ENCODE measurements around the gene ABCA7. TPM values are rescaled to one million over a fixed set of nuclear protein-coding genes. Genes with fewer than 3 reads are reported as not detected.

ABCA7 gene
- total and polyA plus RNA-seq, 4 experiments from 2014 or later: 10.7 to 319 (median 162) TPM

GRCh38 chr19:1091544-1092175 lies 51.8 kb downstream of the ABCA7 start:
- H3K4me3 Mint-ChIP-seq: peak overlapping the region in 2 of 8 donors; percentile 21 to 25
- intact Hi-C loops (cut with micrococcal nuclease): loop anchor here (10.0 kb wide), 1 partner anchor 167 kb away; the partner anchor contains the start of gene ARID3A

GRCh38 chr19:1093330-1093729 lies 53.4 kb downstream of the ABCA7 start:
- POLR2A ChIA-PET (ENCODE audit: partially characterized antibody): interaction anchor here (0.7 to 47.8 kb wide), 10 partner anchors 10 to 176 kb away, joined by 3 to 3893 read pairs (median 5); partner anchors contain the start of genes ABCA7, ARHGAP45, CIRBP and CNN2
- CTCF ChIA-PET (ENCODE audit: partially characterized antibody): interaction anchor here (1.0 to 2.3 kb wide), 2 partner anchors 26 to 28 kb away, joined by 3 to 9 read pairs; no protein-coding TSS in a partner anchor
- H3K9me3 Mint-ChIP-seq: no peaks in the 10 kb centered on the region

More at GRCh38 chr19:1091544-1092175, 51.8 kb downstream of the ABCA7 start:
- H3K36me3 Mint-ChIP-seq: peaks cover 4 to 22% of the 10 kb centered on the region in 2 donors
- Histone ChIP-seq H3K36me3 (ENCODE audit: insufficient read depth, low read length) (peaks cover 11% of the 10 kb centered on the region), H3K4me1 (ENCODE audit: insufficient read depth, low read length) (peaks cover 60% of the 10 kb centered on the region), H3K9me3 (ENCODE audit: control insufficient read depth in 1 of 2, low read length in 2 of 2) (no peaks in the 10 kb centered on the region), H3K27ac (ENCODE audit: low read depth, low read length) (no peak overlapping the region), H3K4me3 (ENCODE audit: low read length in 2 of 2) (no peak overlapping the region), H3K27me3 (ENCODE audit: insufficient read depth, low read length) (no peaks in the 10 kb centered on the region)
- POLR2A ChIA-PET (ENCODE audit: partially characterized antibody): interaction anchor here (1.3 to 57.1 kb wide), 4 partner anchors 6 to 101 kb away, joined by 5 to 3893 read pairs (median 2461); partner anchors contain the start of genes ABCA7, ARHGAP45, CNN2 and GPX4
- no peak for DNase-seq
- CTCF ChIA-PET (ENCODE audit: partially characterized antibody): interaction anchor here (17.9 kb wide), 1 partner anchor 25 kb away, joined by 219 read pairs; the partner anchor contains the start of gene ARHGAP45
- no peaks in the 10 kb centered on the region for H3K27me3 Mint-ChIP-seq
- peak overlapping the region in 2 of 7 donors; percentile 35 to 66 for H3K27ac Mint-ChIP-seq
- no peaks in the 10 kb centered on the region for H3K9me3 Mint-ChIP-seq
- peaks cover 25 to 68% (median 47%) of the 10 kb centered on the region in 4 donors for H3K4me1 Mint-ChIP-seq

DNA sequence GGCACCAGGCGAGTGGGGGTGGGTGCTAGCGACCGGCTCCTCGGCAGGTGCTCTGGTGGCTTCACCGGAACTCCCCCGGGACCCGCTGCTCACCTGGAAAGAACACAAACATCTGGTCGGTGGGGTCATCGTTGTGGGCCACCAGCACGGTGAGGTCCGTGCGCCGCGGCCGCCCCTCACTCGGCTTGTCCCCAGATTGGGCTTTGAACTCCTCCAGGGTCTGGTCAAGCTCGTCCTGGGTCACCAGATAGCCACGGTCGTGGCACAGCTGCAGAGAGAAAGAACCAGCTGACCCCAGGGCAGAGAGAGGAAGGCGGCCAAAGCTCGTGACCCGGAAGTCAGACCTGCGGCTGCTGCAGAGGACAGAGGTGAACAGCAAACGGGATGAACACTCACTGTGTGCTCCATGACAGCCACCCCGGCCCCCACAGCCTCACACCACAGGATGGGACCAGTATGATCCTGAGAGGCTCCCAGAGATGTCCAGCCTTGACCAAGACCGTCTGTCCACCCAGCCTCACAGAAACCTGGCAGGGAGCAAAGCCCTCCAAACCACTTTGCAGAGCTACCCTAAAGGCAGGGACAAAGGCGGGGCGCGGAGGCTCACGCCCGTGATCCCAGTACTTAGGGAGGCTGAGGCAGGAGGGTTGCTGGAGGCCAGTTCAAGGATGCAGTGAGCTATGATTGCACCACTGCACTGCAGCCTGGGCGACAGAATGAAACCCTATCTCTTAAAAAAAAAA lies 54.1 kb downstream of the ABCA7 start:
- no peaks in the 10 kb centered on the region for H3K27me3 Mint-ChIP-seq
- CTCF ChIA-PET (ENCODE audit: partially characterized antibody): interaction anchor here (1.7 to 2.3 kb wide), 2 partner anchors 29 to 37 kb away, joined by 4 to 9 read pairs; no protein-coding TSS in a partner anchor
- Histone ChIP-seq H3K27ac (ENCODE audit: low read depth, low read length) (peak overlapping the region; percentile 85), H3K4me3 (ENCODE audit: low read length in 2 of 2) (peak overlapping the region; percentile 54 to 65), H3K9me3 (ENCODE audit: control insufficient read depth in 1 of 2, low read length in 2 of 2) (no peaks in the 10 kb centered on the region), H3K4me1 (ENCODE audit: insufficient read depth, low read length) (peaks cover 43% of the 10 kb centered on the region), H3K36me3 (ENCODE audit: insufficient read depth, low read length) (peaks cover 3% of the 10 kb centered on the region), H3K27me3 (ENCODE audit: insufficient read depth, low read length) (no peaks in the 10 kb centered on the region)
- H3K9me3 Mint-ChIP-seq: no peaks in the 10 kb centered on the region
- H3K4me3 Mint-ChIP-seq: peak overlapping the region; percentile 83 to 96 (median 90)
- intact Hi-C loops (cut with micrococcal nuclease): loop anchor here (2.0 to 10.0 kb wide), 3 partner anchors 17 to 169 kb away; partner anchors contain the start of genes ARHGAP45 and ARID3A
- POLR2A ChIA-PET (ENCODE audit: partially characterized antibody): interaction anchor here (0.7 to 47.8 kb wide), 11 partner anchors 10 to 175 kb away, joined by 3 to 3893 read pairs (median 4); partner anchors contain the start of genes ABCA7, ARHGAP45, CIRBP and CNN2
- DNase-seq: no peak
- peaks cover 0 to 11% of the 10 kb centered on the region in 2 donors for H3K36me3 Mint-ChIP-seq
- peaks cover 19 to 63% (median 42%) of the 10 kb centered on the region in 4 donors for H3K4me1 Mint-ChIP-seq
- H3K27ac Mint-ChIP-seq: peak overlapping the region; percentile 73 to 91 (median 87)

More at GRCh38 chr19:1093330-1093729, 53.4 kb downstream of the ABCA7 start:
- DNase-seq: no peak
- peak overlapping the region in 5 of 7 donors; percentile 6 to 91 (median 80) for H3K27ac Mint-ChIP-seq
- H3K4me3 Mint-ChIP-seq: peak overlapping the region; percentile 12 to 96 (median 90)
- H3K36me3 Mint-ChIP-seq: peaks cover 0 to 14% of the 10 kb centered on the region in 2 donors
- no peaks in the 10 kb centered on the region for H3K27me3 Mint-ChIP-seq
- Histone ChIP-seq H3K4me1 (ENCODE audit: insufficient read depth, low read length) (peaks cover 45% of the 10 kb centered on the region), H3K4me3 (ENCODE audit: low read length in 2 of 2) (no peak overlapping the region), H3K27ac (ENCODE audit: low read depth, low read length) (no peak overlapping the region), H3K27me3 (ENCODE audit: insufficient read depth, low read length) (no peaks in the 10 kb centered on the region), H3K36me3 (ENCODE audit: insufficient read depth, low read length) (peaks cover 7% of the 10 kb centered on the region), H3K9me3 (ENCODE audit: control insufficient read depth in 1 of 2, low read length in 2 of 2) (no peaks in the 10 kb centered on the region)
- peaks cover 20 to 62% (median 42%) of the 10 kb centered on the region in 4 donors for H3K4me1 Mint-ChIP-seq
- intact Hi-C loops (cut with micrococcal nuclease): loop anchor here (10.0 kb wide), 1 partner anchor 169 kb away; the partner anchor contains the start of gene ARID3A

DNA sequence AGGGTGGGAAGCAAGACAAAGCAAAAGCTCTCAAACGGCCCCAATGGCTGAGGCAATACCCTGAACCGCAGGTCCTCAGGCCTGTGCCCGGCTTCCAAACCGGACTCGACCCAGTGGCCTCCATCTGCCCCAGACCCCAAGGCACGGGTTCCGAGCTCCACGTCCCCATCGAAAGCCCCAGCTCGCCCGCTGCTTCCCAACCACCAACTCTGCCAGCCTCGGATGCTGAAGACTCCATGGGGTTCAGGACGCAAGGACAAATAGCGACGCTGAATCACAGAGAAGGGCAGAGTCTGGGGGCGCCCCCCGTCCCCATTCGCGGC lies 54.7 kb downstream of the ABCA7 start:
- Histone ChIP-seq H3K27me3 (ENCODE audit: insufficient read depth, low read length) (no peaks in the 10 kb centered on the region), H3K4me3 (ENCODE audit: low read length in 2 of 2) (peak overlapping the region; percentile 54 to 65), H3K9me3 (ENCODE audit: control insufficient read depth in 1 of 2, low read length in 2 of 2) (no peaks in the 10 kb centered on the region), H3K36me3 (ENCODE audit: insufficient read depth, low read length) (no peaks in the 10 kb centered on the region), H3K4me1 (ENCODE audit: insufficient read depth, low read length) (peaks cover 43% of the 10 kb centered on the region), H3K27ac (ENCODE audit: low read depth, low read length) (peak overlapping the region; percentile 85)
- peak overlapping the region; percentile 83 to 96 (median 90) for H3K4me3 Mint-ChIP-seq
- H3K9me3 Mint-ChIP-seq: no peaks in the 10 kb centered on the region
- H3K27me3 Mint-ChIP-seq: no peaks in the 10 kb centered on the region
- H3K36me3 Mint-ChIP-seq: peaks cover 0 to 11% of the 10 kb centered on the region in 2 donors
- intact Hi-C loops (cut with micrococcal nuclease): loop anchor here (2.0 to 10.0 kb wide), 3 partner anchors 18 to 170 kb away; partner anchors contain the start of genes ARHGAP45 and ARID3A
- ChIA-PET CTCF (ENCODE audit: partially characterized antibody) (interaction anchor here (1.7 to 2.3 kb wide), 2 partner anchors 29 to 38 kb away, joined by 4 to 9 read pairs; no protein-coding TSS in a partner anchor), POLR2A (ENCODE audit: partially characterized antibody) (interaction anchor here (1.1 to 47.8 kb wide), 7 partner anchors 9 to 109 kb away, joined by 3 to 3893 read pairs (median 7); partner anchors contain the start of genes ABCA7, ARHGAP45, CNN2 and GPX4)
- peaks cover 19 to 70% (median 43%) of the 10 kb centered on the region in 4 donors for H3K4me1 Mint-ChIP-seq
- peak overlapping the region; percentile 73 to 91 (median 87) for H3K27ac Mint-ChIP-seq
- no peak for DNase-seq

DNA sequence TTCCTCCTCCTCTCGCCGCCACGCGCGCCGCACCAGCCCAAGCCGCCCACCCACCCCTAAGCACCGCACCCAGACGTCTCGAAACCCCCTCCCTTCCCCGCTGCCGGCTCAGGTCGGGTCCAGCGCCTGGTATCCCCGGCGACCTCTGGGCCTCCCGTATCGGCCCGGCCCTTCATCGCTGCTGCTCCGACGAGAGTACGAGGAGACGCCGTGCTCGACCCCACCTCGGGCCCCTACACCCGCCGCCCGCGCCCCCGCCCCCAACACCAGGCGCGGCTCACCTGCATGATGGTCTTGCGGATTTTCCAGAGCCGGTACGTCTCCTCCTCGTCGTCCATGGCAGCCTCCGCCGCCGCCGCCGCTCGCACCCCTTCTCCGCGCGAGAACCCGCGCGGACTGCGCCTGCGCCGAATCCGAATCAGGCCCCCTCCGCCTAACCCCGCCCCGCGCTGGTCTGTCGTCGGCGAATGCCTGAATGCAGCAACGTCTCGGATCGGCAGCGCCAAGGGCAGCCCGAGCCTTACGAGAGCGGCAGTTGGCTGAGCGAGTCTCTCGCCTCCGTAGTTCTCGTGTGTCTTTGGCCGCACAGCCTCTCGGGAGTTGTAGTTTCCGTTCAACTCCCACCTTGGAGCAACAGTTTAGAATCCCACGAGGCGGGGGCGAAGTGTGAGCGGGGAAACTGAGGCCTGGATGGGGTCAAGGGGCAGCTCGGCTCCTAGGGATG lies 55.2 kb downstream of the ABCA7 start, which contains the start of gene POLR2E:
Gene POLR2E, minus strand, starts transcription at position 398 of the 724 bp plus-strand sequence. Its CDS starts 60 bp downstream, at position 338.
- H3K27ac Mint-ChIP-seq: peak within 1 kb of the TSS; percentile 87 to 97 (median 93)
- no peaks in the 10 kb centered on the region for H3K9me3 Mint-ChIP-seq
- H3K36me3 Mint-ChIP-seq: peaks cover 0 to 11% of the 10 kb centered on the region in 2 donors
- Histone ChIP-seq H3K27me3 (ENCODE audit: insufficient read depth, low read length) (no peaks in the 10 kb centered on the region), H3K27ac (ENCODE audit: low read depth, low read length) (peak within 1 kb of the TSS; percentile 85), H3K4me3 (ENCODE audit: low read length in 2 of 2) (peak within 1 kb of the TSS; percentile 54 to 65), H3K9me3 (ENCODE audit: control insufficient read depth in 1 of 2, low read length in 2 of 2) (no peaks in the 10 kb centered on the region), H3K36me3 (ENCODE audit: insufficient read depth, low read length) (no peaks in the 10 kb centered on the region), H3K4me1 (ENCODE audit: insufficient read depth, low read length) (peaks cover 44% of the 10 kb centered on the region)
- H3K4me3 Mint-ChIP-seq: peak within 1 kb of the TSS; percentile 83 to 96 (median 90)
- peak; percentile 97 to 99 (median 98) for DNase-seq
- ChIA-PET CTCF (ENCODE audit: partially characterized antibody) (interaction anchor here (1.4 to 2.3 kb wide), 3 partner anchors 30 to 39 kb away, joined by 4 to 9 read pairs (median 4); no protein-coding TSS in a partner anchor), POLR2A (ENCODE audit: partially characterized antibody) (interaction anchor here (0.8 to 47.8 kb wide), 14 partner anchors 8 to 180 kb away, joined by 3 to 3893 read pairs (median 4); partner anchors contain the start of genes ABCA7, ARHGAP45, CNN2 and FAM174C)
- H3K4me1 Mint-ChIP-seq: peaks cover 22 to 75% (median 46%) of the 10 kb centered on the region in 4 donors
- H3K27me3 Mint-ChIP-seq: no peaks in the 10 kb centered on the region
- intact Hi-C loops (cut with micrococcal nuclease): loop anchor here (1.0 to 10.0 kb wide), 6 partner anchors 8 to 170 kb away; partner anchors contain the start of genes ARHGAP45, ARID3A and GPX4

DNA sequence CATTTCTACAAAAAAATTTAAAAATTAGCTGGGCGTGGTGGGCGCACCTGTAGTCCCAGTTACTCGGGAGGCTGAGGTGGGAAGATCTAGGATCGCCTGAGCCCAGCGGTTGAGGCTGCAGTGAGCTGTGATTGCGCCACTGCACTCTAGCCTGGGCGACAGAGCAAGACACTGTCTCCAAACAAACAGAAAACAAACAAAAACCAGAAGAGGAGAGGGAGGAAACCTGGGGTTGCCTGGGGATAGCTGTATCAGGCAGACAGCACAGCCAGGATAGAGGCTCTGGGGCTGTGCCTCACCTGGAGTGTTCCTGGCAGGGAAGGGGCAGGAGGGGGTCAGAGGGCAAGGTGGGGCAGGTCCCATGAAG lies 57.9 kb downstream of the ABCA7 start:
- H3K9me3 ChIP-seq (ENCODE audit: control insufficient read depth in 1 of 2, low read length in 2 of 2): no peaks in the 10 kb centered on the region
- Mint-ChIP-seq H3K27ac (peak overlapping the region in 4 of 7 donors; percentile 47 to 79 (median 72)), H3K27me3 (no peaks in the 10 kb centered on the region), H3K4me1 (peaks cover 31 to 85% (median 57%) of the 10 kb centered on the region in 4 donors), H3K36me3 (peaks cover 0 to 8% of the 10 kb centered on the region in 2 donors), H3K4me3 (peak overlapping the region in 1 of 8 donors; percentile 57), H3K9me3 (no peaks in the 10 kb centered on the region)
- intact Hi-C loops (cut with micrococcal nuclease): loop anchor here (5.0 to 10.0 kb wide), 3 partner anchors 35 to 173 kb away; partner anchors contain the start of gene ARID3A
- no peak overlapping the region for H3K4me3 ChIP-seq (ENCODE audit: low read length in 2 of 2)
- no peak for DNase-seq
- H3K27ac ChIP-seq (ENCODE audit: low read depth, low read length): no peak overlapping the region
- no peaks in the 10 kb centered on the region for H3K27me3 ChIP-seq (ENCODE audit: insufficient read depth, low read length)
- no peaks in the 10 kb centered on the region for H3K36me3 ChIP-seq (ENCODE audit: insufficient read depth, low read length)
- ChIA-PET CTCF (ENCODE audit: partially characterized antibody) (interaction anchor here (1.4 kb wide), 1 partner anchor 33 kb away, joined by 4 read pairs; no protein-coding TSS in a partner anchor), POLR2A (ENCODE audit: partially characterized antibody) (interaction anchor here (0.7 to 47.8 kb wide), 3 partner anchors 35 to 172 kb away, joined by 3 to 3893 read pairs (median 3); partner anchors contain the start of genes ABCA7, ARHGAP45 and CIRBP)
- H3K4me1 ChIP-seq (ENCODE audit: insufficient read depth, low read length): peaks cover 62% of the 10 kb centered on the region

All from CD4-positive, alpha-beta memory T cell (primary cell).